Loucy (cell line): ENCODE data around the gene C1orf174.

Experiments used
- EZH2phosphoT487 ChIP-seq: fragments of 200-600 bp; IDR thresholded peaks from 2 replicates; pipeline ENCODE4 v1.6.1; 2018; ENCODE audit warnings: antibody characterized with exemption, mild to moderate bottlenecking, moderate library complexity, borderline replicate concordance
- TF ChIP-seq, protein P1 (sequence below): fragments of 200-600 bp; sonication (generic); conservative IDR thresholded peaks from 2 replicates; pipeline ENCODE4 v1.5.1; 2014; ENCODE audit warnings: mild to moderate bottlenecking, antibody characterized with exemption, low read length

DNA sequence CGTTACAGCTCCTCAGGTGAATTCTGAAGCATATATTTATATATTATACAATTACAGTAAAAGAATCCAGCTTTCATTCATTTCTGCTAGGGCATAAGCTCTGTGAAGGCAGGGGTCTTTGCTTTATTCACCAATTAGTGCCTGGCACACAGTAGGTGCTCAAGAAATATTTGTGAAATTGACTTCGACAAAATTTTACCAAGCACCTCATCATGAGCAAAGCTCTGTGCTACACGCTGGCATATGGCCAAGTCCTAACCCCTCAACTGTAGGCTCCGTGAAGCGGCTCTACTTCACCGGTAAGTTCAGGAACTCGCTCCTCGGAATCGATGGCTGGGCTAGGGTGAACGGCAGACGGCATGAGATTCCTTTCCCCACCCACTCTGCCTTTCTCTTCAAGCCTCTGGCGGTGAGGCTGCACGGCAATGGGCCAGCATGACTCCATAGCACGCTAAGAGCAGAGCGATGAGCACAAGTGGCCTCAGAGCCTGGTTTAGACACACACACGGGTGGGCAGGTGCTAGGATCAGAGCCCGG lies 8.7 kb downstream of the C1orf174 start:
- TF ChIP-seq EZH2phosphoT487 = no peak
- TF ChIP-seq, protein P1, sequence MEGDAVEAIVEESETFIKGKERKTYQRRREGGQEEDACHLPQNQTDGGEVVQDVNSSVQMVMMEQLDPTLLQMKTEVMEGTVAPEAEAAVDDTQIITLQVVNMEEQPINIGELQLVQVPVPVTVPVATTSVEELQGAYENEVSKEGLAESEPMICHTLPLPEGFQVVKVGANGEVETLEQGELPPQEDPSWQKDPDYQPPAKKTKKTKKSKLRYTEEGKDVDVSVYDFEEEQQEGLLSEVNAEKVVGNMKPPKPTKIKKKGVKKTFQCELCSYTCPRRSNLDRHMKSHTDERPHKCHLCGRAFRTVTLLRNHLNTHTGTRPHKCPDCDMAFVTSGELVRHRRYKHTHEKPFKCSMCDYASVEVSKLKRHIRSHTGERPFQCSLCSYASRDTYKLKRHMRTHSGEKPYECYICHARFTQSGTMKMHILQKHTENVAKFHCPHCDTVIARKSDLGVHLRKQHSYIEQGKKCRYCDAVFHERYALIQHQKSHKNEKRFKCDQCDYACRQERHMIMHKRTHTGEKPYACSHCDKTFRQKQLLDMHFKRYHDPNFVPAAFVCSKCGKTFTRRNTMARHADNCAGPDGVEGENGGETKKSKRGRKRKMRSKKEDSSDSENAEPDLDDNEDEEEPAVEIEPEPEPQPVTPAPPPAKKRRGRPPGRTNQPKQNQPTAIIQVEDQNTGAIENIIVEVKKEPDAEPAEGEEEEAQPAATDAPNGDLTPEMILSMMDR = no peak
